NCI-H2227 (cell line): ENCODE data around the gene OTUD5.
"Not testable (repeated sequence)": the region's sequence is repeated elsewhere in the genome, so short reads cannot be mapped to it uniquely, and the experiment has no call there.

Experiments used
- DNase-seq: peaks from one replicate; lab custom pipeline; 2025; ENCODE audit not compliant: unreplicated experiment; lab: John Stamatoyannopoulos, UW

The OTUD5 gene

DNA sequence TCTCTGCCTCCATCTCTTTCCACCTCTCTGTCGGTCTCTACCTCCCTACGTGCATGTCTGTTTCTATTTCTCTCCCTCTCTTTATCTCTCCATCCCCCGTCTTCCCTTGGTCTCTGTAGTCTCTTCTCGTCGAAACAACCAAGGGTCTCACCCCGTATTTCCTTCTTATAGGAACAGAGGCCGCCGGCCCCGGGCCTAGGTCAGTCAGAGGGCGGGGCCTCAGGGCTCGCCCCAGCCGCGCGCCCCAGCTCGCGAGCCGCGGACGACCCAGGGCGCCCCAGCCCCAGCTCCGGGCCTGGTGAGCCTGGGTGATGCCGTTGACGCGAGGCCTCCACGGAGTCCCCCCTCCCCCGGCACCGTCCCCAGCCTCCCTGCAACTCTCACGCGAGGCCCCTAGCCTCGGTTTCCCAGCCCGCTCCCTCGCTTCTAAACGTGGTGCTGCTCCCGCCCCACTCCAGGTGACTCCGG, 66.4 kb downstream of the OTUD5 start:
- DNase-seq: peak; percentile 57

DNA sequence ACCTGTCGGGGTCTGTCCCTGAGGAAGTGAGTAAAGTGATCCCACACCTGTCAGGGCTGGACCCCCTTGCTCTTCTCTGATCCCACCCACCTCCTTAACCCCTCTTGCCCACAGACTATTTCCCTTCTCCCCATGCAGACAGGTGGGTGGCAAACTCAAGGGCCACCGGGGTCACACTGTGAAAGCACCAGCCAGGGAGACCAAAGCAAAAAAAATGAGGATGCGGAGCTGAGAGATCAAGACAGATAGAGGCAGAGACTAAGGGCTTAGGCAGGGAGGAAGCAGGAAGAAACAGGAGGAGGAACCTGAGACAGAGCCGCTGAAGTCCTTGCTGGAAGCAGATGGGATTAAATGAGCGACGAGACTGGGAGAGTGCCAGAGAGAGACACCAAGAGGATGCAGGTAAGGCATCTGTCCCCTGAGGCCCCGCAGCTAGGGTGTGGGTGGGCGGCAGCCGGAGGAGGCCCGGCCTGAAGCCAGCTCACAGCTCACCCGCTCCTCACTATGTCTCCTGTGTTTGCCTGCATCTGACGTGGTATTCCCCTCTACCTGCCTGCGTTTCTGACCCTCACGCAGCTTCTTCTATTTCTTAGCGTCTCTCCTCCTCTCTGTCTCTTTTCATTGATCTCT, 67.0 kb downstream of the OTUD5 start:
- no peak for DNase-seq

DNA sequence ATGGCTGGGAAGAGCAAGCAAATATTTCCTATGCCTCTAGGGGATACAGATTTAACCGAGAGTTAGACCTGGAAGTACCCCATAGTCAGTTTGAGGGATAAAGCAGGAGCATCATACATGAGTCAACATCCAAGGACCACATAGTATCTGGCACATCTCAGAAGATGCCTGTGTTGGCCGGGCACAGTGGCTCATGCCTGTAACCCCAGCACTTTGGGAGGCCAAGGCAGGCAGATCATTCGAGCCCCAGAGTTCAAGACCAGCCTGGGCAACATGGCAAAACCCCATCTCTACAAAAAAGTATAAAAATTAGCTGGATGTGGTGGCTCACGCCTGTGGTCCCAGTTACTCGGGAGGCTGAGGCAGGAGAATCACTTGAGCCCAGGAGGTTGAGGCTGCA, 70.8 kb downstream of the OTUD5 start:
- not testable (repeated sequence) for DNase-seq

DNA sequence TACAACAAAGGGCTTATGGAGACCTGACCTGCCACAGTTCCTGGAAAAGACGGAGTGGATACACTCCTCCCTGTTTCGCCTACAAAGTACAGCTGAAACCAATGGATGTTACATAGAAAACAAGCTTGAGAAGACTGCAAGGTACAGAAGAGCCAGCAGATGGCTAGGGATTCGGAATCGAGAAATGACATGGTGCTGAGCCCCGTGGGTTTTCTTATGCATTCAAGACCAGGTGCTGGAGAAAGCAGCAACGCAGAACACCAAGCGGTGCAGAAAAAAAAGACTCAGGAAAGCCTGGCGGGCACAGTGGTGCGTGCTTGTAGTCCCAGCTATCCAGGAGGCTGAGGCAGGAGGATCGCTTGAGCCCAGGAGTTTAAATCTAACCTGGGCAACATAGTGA, 73.7 kb downstream of the OTUD5 start:
- peak; percentile 31 for DNase-seq

DNA sequence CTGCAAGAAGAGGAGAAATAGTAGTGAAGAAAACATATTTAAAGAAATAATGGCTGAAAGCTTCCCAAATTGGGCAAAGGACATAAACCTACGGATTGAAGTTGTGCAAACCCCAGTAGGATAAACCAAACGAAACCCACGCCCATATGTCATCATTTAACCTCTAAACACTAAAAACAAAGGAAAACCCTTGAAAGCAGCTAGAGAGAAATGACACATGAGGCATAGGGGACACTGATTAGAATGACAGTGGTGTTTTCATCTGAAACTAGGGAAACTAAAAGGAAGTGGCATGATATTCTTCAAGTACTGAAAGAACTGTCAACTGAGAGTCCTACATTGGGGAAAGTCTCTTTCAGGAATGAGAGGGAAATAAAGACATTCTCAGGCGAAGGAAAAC, 80.5 kb downstream of the OTUD5 start:
- not testable (repeated sequence) for DNase-seq
